Measurements from ENCODE around the gene SLC8A2. TPM values are rescaled to one million over a fixed set of nuclear protein-coding genes. Genes with fewer than 3 reads are reported as not detected.

The SLC8A2 gene
- total RNA-seq, 1 experiment from 2014 or later, result 1.2 TPM

- in situ Hi-C loops (cut with HindIII; ENCODE audit: low pct_unique_long_range_greater_than_20kb, low sequenced_read_pairs), result no loop called here
- DNase-seq (ENCODE audit: low read depth, low spot score), result peak; percentile 55
Observed at GRCh38 chr19:47445937-47446402, 25.7 kb downstream of the SLC8A2 start.

GRCh38 chr19:47445527-47445926, 26.2 kb downstream of the SLC8A2 start:
- in situ Hi-C loops (cut with HindIII; ENCODE audit: low pct_unique_long_range_greater_than_20kb, low sequenced_read_pairs), result no loop called here
- no peak for DNase-seq (ENCODE audit: low read depth, low spot score)

- in situ Hi-C loops (cut with HindIII; ENCODE audit: low pct_unique_long_range_greater_than_20kb, low sequenced_read_pairs), result no loop called here
- DNase-seq (ENCODE audit: low read depth, low spot score), result no peak
Observed at GRCh38 chr19:47444388-47444821, 27.3 kb downstream of the SLC8A2 start.

GRCh38 chr19:47443331-47443730, 28.4 kb downstream of the SLC8A2 start:
- no peak for DNase-seq (ENCODE audit: low read depth, low spot score)
- in situ Hi-C loops (cut with HindIII; ENCODE audit: low pct_unique_long_range_greater_than_20kb, low sequenced_read_pairs), result no loop called here

- in situ Hi-C loops (cut with HindIII; ENCODE audit: low pct_unique_long_range_greater_than_20kb, low sequenced_read_pairs), result no loop called here
- DNase-seq (ENCODE audit: low read depth, low spot score), result peak; percentile 36
Observed at GRCh38 chr19:47438793-47439220, 32.9 kb downstream of the SLC8A2 start.

GRCh38 chr19:47437500-47437899, 34.2 kb downstream of the SLC8A2 start:
- no peak for DNase-seq (ENCODE audit: low read depth, low spot score)
- in situ Hi-C loops (cut with HindIII; ENCODE audit: low pct_unique_long_range_greater_than_20kb, low sequenced_read_pairs), result no loop called here

GRCh38 chr19:47436712-47437401, 34.8 kb downstream of the SLC8A2 start:
- DNase-seq (ENCODE audit: low read depth, low spot score), result peak; percentile 78
- in situ Hi-C loops (cut with HindIII; ENCODE audit: low pct_unique_long_range_greater_than_20kb, low sequenced_read_pairs), result no loop called here

GRCh38 chr19:47435883-47436417, 35.7 kb downstream of the SLC8A2 start:
- in situ Hi-C loops (cut with HindIII; ENCODE audit: low pct_unique_long_range_greater_than_20kb, low sequenced_read_pairs), result no loop called here
- DNase-seq (ENCODE audit: low read depth, low spot score), result no peak

GRCh38 chr19:47435196-47435595, 36.5 kb downstream of the SLC8A2 start:
- no peak for DNase-seq (ENCODE audit: low read depth, low spot score)
- in situ Hi-C loops (cut with HindIII; ENCODE audit: low pct_unique_long_range_greater_than_20kb, low sequenced_read_pairs), result no loop called here

- in situ Hi-C loops (cut with HindIII; ENCODE audit: low pct_unique_long_range_greater_than_20kb, low sequenced_read_pairs), result no loop called here
- DNase-seq (ENCODE audit: low read depth, low spot score), result no peak
Observed at GRCh38 chr19:47434088-47434487, 37.6 kb downstream of the SLC8A2 start.

GRCh38 chr19:47433121-47433520, 38.6 kb downstream of the SLC8A2 start:
- in situ Hi-C loops (cut with HindIII; ENCODE audit: low pct_unique_long_range_greater_than_20kb, low sequenced_read_pairs), result no loop called here
- DNase-seq (ENCODE audit: low read depth, low spot score), result no peak

GRCh38 chr19:47432499-47432898, 39.2 kb downstream of the SLC8A2 start:
- in situ Hi-C loops (cut with HindIII; ENCODE audit: low pct_unique_long_range_greater_than_20kb, low sequenced_read_pairs), result no loop called here
- DNase-seq (ENCODE audit: low read depth, low spot score), result no peak

- in situ Hi-C loops (cut with HindIII; ENCODE audit: low pct_unique_long_range_greater_than_20kb, low sequenced_read_pairs), result no loop called here
Observed at GRCh38 chr19:47432091-47432490, 39.6 kb downstream of the SLC8A2 start.

GRCh38 chr19:47430041-47430802, 41.5 kb downstream of the SLC8A2 start:
- in situ Hi-C loops (cut with HindIII; ENCODE audit: low pct_unique_long_range_greater_than_20kb, low sequenced_read_pairs), result no loop called here
- no peak for DNase-seq (ENCODE audit: low read depth, low spot score)

More at GRCh38 chr19:47432091-47432490, 39.6 kb downstream of the SLC8A2 start:
- no peak for DNase-seq (ENCODE audit: low read depth, low spot score)

GRCh38 chr19:47429140-47429793, 42.4 kb downstream of the SLC8A2 start:
- in situ Hi-C loops (cut with HindIII; ENCODE audit: low pct_unique_long_range_greater_than_20kb, low sequenced_read_pairs), result no loop called here
- no peak for DNase-seq (ENCODE audit: low read depth, low spot score)

- peak; percentile 99 for DNase-seq (ENCODE audit: low read depth, low spot score)
- in situ Hi-C loops (cut with HindIII; ENCODE audit: low pct_unique_long_range_greater_than_20kb, low sequenced_read_pairs), result no loop called here
Observed at GRCh38 chr19:47428177-47428894, 43.4 kb downstream of the SLC8A2 start.

Data from SK-MEL-5 (cell line).